OCI-LY7 (cell line): ENCODE data around the gene OR11A1. TPM values are rescaled to one million over a fixed set of nuclear protein-coding genes. Genes with fewer than 3 reads are reported as not detected.

Experiments
- BruUV-seq: library from RNA; stranded (reverse); fragments of 400-500 nt; replicated peaks from 2 replicates; lab custom pipeline; 2021; lab: Mats Ljungman, UMichigan
- CTCF ChIA-PET: fragments of 300-600 bp; sonication (Branson Sonifier 250); formaldehyde crosslinking; loops from one replicate; lab custom pipeline; 2022; ENCODE audit warnings: antibody characterized with exemption; ENCODE audit not compliant: unreplicated experiment; lab: Charles Lee
- POLR2A ChIA-PET: fragments of 300-600 bp; sonication (Branson Sonifier 250); formaldehyde crosslinking; loops from one replicate; lab custom pipeline; 2022; ENCODE audit warnings: antibody characterized with exemption; lab: Charles Lee
- DNase-seq: peaks from one replicate; pipeline ENCODE4 v3.0.0-alpha.2; 2015; ENCODE audit warnings: low spot score
- H2AFZ ChIP-seq: fragments of 200-600 bp; sonication (generic), shearing (Covaris generic); 2 replicates; pipeline ENCODE4 v1.6.1; 2014; ENCODE audit warnings: mild to moderate bottlenecking, antibody characterized with exemption, low read length, moderate library complexity
- H3K27ac ChIP-seq: fragments of 200-600 bp; sonication (generic); 2 replicates; pipeline ENCODE4 v1.5.1; 2014; ENCODE audit warnings: mixed run types, low read depth, mild to moderate bottlenecking, moderate library complexity, low read length, inconsistent platforms; ENCODE audit not compliant: poor library complexity, severe bottlenecking
- H3K36me3 ChIP-seq: fragments of 200-600 bp; sonication (generic); 2 replicates; pipeline ENCODE4 v1.6.1; 2014; ENCODE audit warnings: mild to moderate bottlenecking, antibody characterized with exemption, low read length, moderate library complexity, mixed read lengths; ENCODE audit not compliant: insufficient read depth
- H3K4me1 ChIP-seq: fragments of 200-600 bp; sonication (generic); 2 replicates; pipeline ENCODE4 v1.5.1; 2014; ENCODE audit warnings: mild to moderate bottlenecking, low read length; ENCODE audit not compliant: insufficient read depth, poor library complexity, severe bottlenecking
- H3K4me2 ChIP-seq: fragments of 200-600 bp; sonication (generic); 2 replicates; pipeline ENCODE4 v1.6.1; 2014; ENCODE audit warnings: mild to moderate bottlenecking, low read length
- H3K4me3 ChIP-seq: fragments of 200-600 bp; sonication (generic); 2 replicates; pipeline ENCODE4 v1.5.1; 2014; ENCODE audit warnings: mild to moderate bottlenecking, low read depth, low read length; ENCODE audit not compliant: poor library complexity, severe bottlenecking
- H3K79me2 ChIP-seq: fragments of 200-600 bp; sonication (generic); 2 replicates; pipeline ENCODE4 v1.6.1; 2016; ENCODE audit warnings: low read depth, mild to moderate bottlenecking, low read length, moderate library complexity, mixed read lengths; ENCODE audit not compliant: insufficient read depth
- H3K9me2 ChIP-seq: fragments of 200-600 bp; sonication (generic); 2 replicates; pipeline ENCODE4 v1.6.1; 2016; ENCODE audit warnings: mild to moderate bottlenecking, low read length, mixed read lengths; ENCODE audit not compliant: insufficient read depth
- H3K9me3 ChIP-seq: fragments of 200-600 bp; sonication (generic); 2 replicates; pipeline ENCODE4 v1.6.1; 2014; ENCODE audit warnings: mild to moderate bottlenecking, mixed run types, low read length, mixed read lengths
- H4K20me1 ChIP-seq: fragments of 200-600 bp; sonication (generic); 2 replicates; pipeline ENCODE4 v1.6.1; 2014; ENCODE audit warnings: mild to moderate bottlenecking, antibody characterized with exemption, low read length, moderate library complexity, mixed read lengths; ENCODE audit not compliant: insufficient read depth
- CTCF ChIP-seq: fragments of 200-600 bp; sonication (generic); conservative IDR thresholded peaks from 2 replicates; pipeline ENCODE4 v1.5.1; 2014; ENCODE audit warnings: mild to moderate bottlenecking, antibody characterized with exemption, low read length, moderate library complexity, mixed read lengths
- EZH2phosphoT487 ChIP-seq: fragments of 200-600 bp; sonication (generic); IDR thresholded peaks from 2 replicates; pipeline ENCODE4 v1.6.1; 2018; ENCODE audit warnings: low read depth, borderline replicate concordance, mild to moderate bottlenecking, mixed run types, antibody characterized with exemption, low read length, moderate library complexity, mixed read lengths
- intact Hi-C: fragments of 100-400 bp; cut with micrococcal nuclease; formaldehyde crosslinking; loops from one replicate; pipeline ENCODE4 v1.10.0; 2022; ENCODE audit not compliant: unreplicated experiment
- total RNA-seq, 2 experiments: library from RNA; depleted of rRNA in 1 of 2; stranded (reverse); fragments of >200 nt in 1 of 2; shearing (Covaris generic) in 1 of 2; gene quantifications; 2 replicates each; pipeline ENCODE4 v1.2.3, GENCODE V29; 2014 to 2022

Gene OR11A1
- total RNA-seq, 2 experiments from 2014 or later: not detected

GRCh38 chr6:29388533-29388932, 68.3 kb downstream of the OR11A1 start:
- TF ChIP-seq CTCF (no peak), EZH2phosphoT487 (no peak)
- H3K9me3 ChIP-seq: no peaks in the 10 kb centered on the region

DNA sequence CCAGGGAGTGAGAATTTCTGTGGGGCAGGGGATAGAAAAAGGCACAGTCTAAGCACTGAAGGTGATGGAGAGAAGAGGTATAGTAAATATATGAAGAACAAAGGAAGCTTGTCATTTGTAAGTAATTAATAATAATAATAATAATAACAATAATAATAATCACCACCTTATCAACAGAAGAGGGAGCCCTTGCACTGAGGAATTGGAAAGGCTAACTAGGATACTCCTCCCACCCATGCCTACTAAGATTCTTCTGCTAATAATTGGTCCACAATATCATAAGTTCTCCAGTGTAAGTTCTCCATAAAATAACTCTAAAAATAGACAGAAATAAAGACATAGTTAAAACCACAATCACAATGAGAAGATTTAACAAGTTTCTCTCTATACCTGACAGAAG, 80.9 kb downstream of the OR11A1 start:
- intact Hi-C loops: loop anchor here (1.0 kb wide), 1 partner anchor 213 kb away; no protein-coding TSS in a partner anchor
- Histone ChIP-seq H3K27ac (no peak overlapping the region), H4K20me1 (no peaks in the 10 kb centered on the region), H3K4me1 (no peaks in the 10 kb centered on the region), H3K79me2 (no peaks in the 10 kb centered on the region), H3K9me3 (no peaks in the 10 kb centered on the region), H3K9me2 (no peaks in the 10 kb centered on the region), H3K36me3 (no peaks in the 10 kb centered on the region), H2AFZ (no peak overlapping the region), H3K4me2 (no peak overlapping the region), H3K4me3 (no peak overlapping the region)
- POLR2A ChIA-PET: no interaction called here
- no peak for DNase-seq
- no TSS peak for BruUV-seq
- CTCF ChIA-PET: no interaction called here
- TF ChIP-seq CTCF (no peak; the same call in 1 of the 2 replicates), EZH2phosphoT487 (no peak)

More at GRCh38 chr6:29388533-29388932, 68.3 kb downstream of the OR11A1 start:
- Histone ChIP-seq H3K36me3 (no peaks in the 10 kb centered on the region), H3K4me1 (no peaks in the 10 kb centered on the region), H4K20me1 (no peaks in the 10 kb centered on the region), H2AFZ (no peak overlapping the region), H3K4me3 (no peak overlapping the region), H3K4me2 (no peak overlapping the region), H3K27ac (no peak overlapping the region), H3K9me2 (no peaks in the 10 kb centered on the region), H3K79me2 (no peaks in the 10 kb centered on the region)
- no peak for DNase-seq
- ChIA-PET CTCF (no interaction called here), POLR2A (no interaction called here)
- no TSS peak for BruUV-seq
- intact Hi-C loops: no loop called here

Other genes starting within 250 kb of the OR11A1 start
- not detected in 2 replicates for gene OR14J1, start 155.4 kb downstream of the OR11A1 start, total RNA-seq (2014; rRNA removed; shearing (Covaris generic))
- gene OR14J1, start 155.4 kb downstream of the OR11A1 start, total RNA-seq (2022): not detected in 2 replicates
- not detected in 2 replicates for gene OR5V1, start 88.2 kb downstream of the OR11A1 start, total RNA-seq (2014; rRNA removed; shearing (Covaris generic))
- not detected in 2 replicates for gene OR5V1, start 88.2 kb downstream of the OR11A1 start, total RNA-seq (2022)
- not detected in 2 replicates for gene OR12D3, start 81.8 kb downstream of the OR11A1 start, total RNA-seq (2014; rRNA removed; shearing (Covaris generic))
- gene OR12D3, start 81.8 kb downstream of the OR11A1 start, total RNA-seq (2022): not detected in 2 replicates
- gene OR12D2, start 61.4 kb downstream of the OR11A1 start, total RNA-seq (2014; rRNA removed; shearing (Covaris generic)): not detected in 2 replicates
- not detected in 2 replicates for gene OR12D2, start 61.4 kb downstream of the OR11A1 start, total RNA-seq (2022)
- not detected in 2 replicates for gene OR12D1, start 42.1 kb downstream of the OR11A1 start, total RNA-seq (2014; rRNA removed; shearing (Covaris generic))
- gene OR12D1, start 42.1 kb downstream of the OR11A1 start, total RNA-seq (2022): not detected in 2 replicates
- gene OR10C1, start 17.8 kb downstream of the OR11A1 start, total RNA-seq (2014; rRNA removed; shearing (Covaris generic)): not detected in 2 replicates
- not detected in 2 replicates for gene OR10C1, start 17.8 kb downstream of the OR11A1 start, total RNA-seq (2022)
- not detected in 2 replicates for gene OR2H1, start 84 bp upstream of the OR11A1 start, total RNA-seq (2014; rRNA removed; shearing (Covaris generic))
- not detected in 2 replicates for gene OR2H1, start 84 bp upstream of the OR11A1 start, total RNA-seq (2022)
- gene MAS1L, start 30.9 kb upstream of the OR11A1 start, total RNA-seq (2014; rRNA removed; shearing (Covaris generic)): not detected in 2 replicates
- gene MAS1L, start 30.9 kb upstream of the OR11A1 start, total RNA-seq (2022): not detected in 2 replicates
- not detected in 2 replicates for gene UBD, start 102.7 kb upstream of the OR11A1 start, total RNA-seq (2014; rRNA removed; shearing (Covaris generic))
- gene UBD, start 102.7 kb upstream of the OR11A1 start, total RNA-seq (2022): not detected in 2 replicates
- not detected in 2 replicates for gene OR2H2, start 128.1 kb upstream of the OR11A1 start, total RNA-seq (2014; rRNA removed; shearing (Covaris generic))
- gene OR2H2, start 128.1 kb upstream of the OR11A1 start, total RNA-seq (2022): not detected in 2 replicates
- gene GABBR1, start 176.1 kb upstream of the OR11A1 start, total RNA-seq (2014; rRNA removed; shearing (Covaris generic)): 12.9 and 21.6 TPM in 2 replicates
- gene GABBR1, start 176.1 kb upstream of the OR11A1 start, total RNA-seq (2022): 33.6 and 37.1 TPM in 2 replicates
- not detected in 2 replicates for gene MOG, start 200.0 kb upstream of the OR11A1 start, total RNA-seq (2014; rRNA removed; shearing (Covaris generic))
- not detected in 2 replicates for gene MOG, start 200.0 kb upstream of the OR11A1 start, total RNA-seq (2022)
- not detected in 2 replicates for gene ZFP57, start 224.1 kb upstream of the OR11A1 start, total RNA-seq (2014; rRNA removed; shearing (Covaris generic))
- not detected in 2 replicates for gene ZFP57, start 224.1 kb upstream of the OR11A1 start, total RNA-seq (2022)